Thyroid gland (tissue), 4 donors: ENCODE measurements around the gene MTG1. TPM values are rescaled to one million over a fixed set of nuclear protein-coding genes. Genes with fewer than 3 reads are reported as not detected.

ENCODE experiments used
- DNase-seq, 2 donors: peaks; one replicate each; pipeline ENCODE4 v3.0.0-alpha.2; 2019
- H3K27ac ChIP-seq, 3 donors: fragments of 200-600 bp; sonication (generic); 1 replicate in 2 of 3; 2 replicates in 1 of 3; pipeline ENCODE4 v1.5.1; 2016 to 2019; ENCODE audit warnings: mild to moderate bottlenecking in 1 of 3, moderate library complexity in 1 of 3
- H3K27me3 ChIP-seq: fragments of 200-600 bp; sonication (generic); one replicate; pipeline ENCODE4 v1.5.1; 2019
- H3K36me3 ChIP-seq, 2 donors: fragments of 200-600 bp; sonication (generic); one replicate each; pipeline ENCODE4 v1.5.1; 2016 to 2019
- H3K4me1 ChIP-seq, 2 donors: fragments of 200-600 bp; sonication (generic); one replicate each; pipeline ENCODE4 v1.5.1; 2017 to 2019
- H3K4me3 ChIP-seq, 3 donors: fragments of 200-600 bp; sonication (generic); replicated peaks in 1 of 3; 1 replicate in 2 of 3; 2 replicates in 1 of 3; pipeline ENCODE4 v1.5.1; 2016; ENCODE audit warnings: mild to moderate bottlenecking in 1 of 3
- H3K9me3 ChIP-seq: fragments of 200-600 bp; sonication (generic); one replicate; pipeline ENCODE4 v1.5.1; 2017
- CTCF ChIP-seq, 6 experiments: fragments of 200-600 bp in 3 of 6; fragments of 450-650 bp in 3 of 6; sonication (generic) in 3 of 6; IDR thresholded peaks; one replicate each; pipeline ENCODE4 v1.5.1; 2016 to 2019; ENCODE audit warnings: antibody characterized with exemption in 6 of 6, mild to moderate bottlenecking in 2 of 6, inconsistent platforms in 1 of 6, moderate library complexity in 1 of 6
- POLR2A ChIP-seq, 2 donors: fragments of 450-650 bp; IDR thresholded peaks; one replicate each; pipeline ENCODE4 v1.6.1; 2017; ENCODE audit warnings: antibody characterized with exemption in 2 of 2, mild to moderate bottlenecking in 2 of 2, moderate library complexity in 1 of 2
- WGBS, 2 donors: methylation state at CpG; one replicate each; pipeline ENCODE4 v1.1.5; 2017; 5-methylcytosine and 5-hydroxymethylcytosine counted together
- intact Hi-C: fragments of 100-400 bp; cut with DNase I; formaldehyde crosslinking; loops from one replicate; pipeline ENCODE4 v1.15.1; 2023
- total RNA-seq, 4 donors: library from RNA; depleted of rRNA; stranded (reverse); fragments of >200 nt; gene quantifications; one replicate each; pipeline ENCODE4 v1.2.3, GENCODE V29; 2016

The MTG1 gene
- total RNA-seq, 4 donors from 2014 or later: 23.8 to 40.8 (median 35.0) TPM

- H3K27me3 ChIP-seq: no peaks in the 10 kb centered on the region
- no peaks in the 10 kb centered on the region for H3K9me3 ChIP-seq
- H3K4me1 ChIP-seq: peaks cover 14 to 15% of the 10 kb centered on the region in 2 donors
- intact Hi-C loops: no loop called here
- no peak for DNase-seq
- H3K36me3 ChIP-seq: no peaks in the 10 kb centered on the region
- 90 to 91% methylated on average over 10 to 12 of the region's 12 CpGs for WGBS, 2 donors
- H3K4me3 ChIP-seq: no peak overlapping the region
- no peak for TF ChIP-seq CTCF (IDR thresholded peaks at IDR 0.05)
- no peak for TF ChIP-seq POLR2A (IDR thresholded peaks at IDR 0.05)
- H3K27ac ChIP-seq: no peak overlapping the region
These were observed 2.0 kb upstream of the MTG1 start for GRCh38 chr10:133391761-133392518.

DNA sequence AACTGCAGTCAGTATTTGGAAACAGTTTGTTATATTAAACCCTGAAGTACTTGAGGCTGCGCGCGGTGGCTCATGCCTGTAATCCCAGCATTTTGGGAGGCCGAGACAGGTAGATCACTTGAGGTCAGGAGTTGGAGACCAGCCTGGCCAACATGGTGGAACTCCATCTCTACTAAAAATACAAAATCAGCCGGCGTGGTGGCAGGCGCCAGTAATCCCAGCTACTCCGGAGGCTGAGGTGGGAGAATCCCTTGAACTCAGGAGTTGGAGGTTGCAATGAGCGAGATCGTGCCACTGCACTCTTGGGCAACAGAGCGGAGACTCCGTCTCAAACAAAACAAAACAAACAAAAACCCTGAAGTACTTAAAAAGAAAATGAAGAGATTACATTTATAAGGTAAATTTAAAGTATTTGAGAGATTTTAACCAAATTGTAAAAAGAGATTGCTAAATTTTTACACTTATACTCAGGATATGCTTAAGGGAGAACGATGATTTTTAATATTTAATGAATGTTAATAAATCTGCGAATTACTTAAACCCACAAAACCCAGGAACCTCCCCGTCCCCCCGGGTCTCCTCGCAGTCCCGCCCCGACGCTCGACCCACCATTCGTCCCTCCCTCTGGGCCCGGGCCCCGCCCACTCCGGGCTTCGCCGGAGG is 425 bp upstream of the MTG1 start:
- Histone ChIP-seq H3K27me3 (no peaks in the 10 kb centered on the region), H3K36me3 (peaks cover 0 to 4% of the 10 kb centered on the region in 2 donors), H3K4me3 (peak overlapping the region in 1 of 3 donors; percentile 70), H3K4me1 (peaks cover 14 to 15% of the 10 kb centered on the region in 2 donors), H3K27ac (peak overlapping the region; percentile 0 to 62 (median 42)), H3K9me3 (no peaks in the 10 kb centered on the region)
- TF ChIP-seq CTCF (IDR thresholded peaks at IDR 0.05) (no peak), POLR2A (IDR thresholded peaks at IDR 0.05) (no peak)
- intact Hi-C loops: no loop called here
- WGBS, 2 donors: 19 to 24% methylated on average over 27 of the region's 27 CpGs
- peak; percentile 56 to 58 for DNase-seq

- Histone ChIP-seq H3K4me1 (peaks cover 14 to 15% of the 10 kb centered on the region in 2 donors), H3K27ac (peak overlapping the region in 1 of 3 donors; percentile 67), H3K27me3 (no peaks in the 10 kb centered on the region), H3K4me3 (peak overlapping the region; percentile 70 to 91 (median 77)), H3K9me3 (no peaks in the 10 kb centered on the region), H3K36me3 (peaks cover 0 to 14% of the 10 kb centered on the region in 2 donors)
- 27 to 31% methylated on average over 20 to 21 of the region's 21 CpGs for WGBS, 2 donors
- no peak for DNase-seq
- intact Hi-C loops: no loop called here
- TF ChIP-seq CTCF (IDR thresholded peaks at IDR 0.05): no peak
- TF ChIP-seq POLR2A (IDR thresholded peaks at IDR 0.05): no peak
These were observed 854 bp downstream of the MTG1 start for GRCh38 chr10:133394801-133395221.

- Histone ChIP-seq H3K36me3 (peaks cover 0 to 14% of the 10 kb centered on the region in 2 donors), H3K4me1 (peaks cover 14 to 15% of the 10 kb centered on the region in 2 donors), H3K9me3 (no peaks in the 10 kb centered on the region), H3K27ac (no peak overlapping the region), H3K27me3 (no peaks in the 10 kb centered on the region), H3K4me3 (no peak overlapping the region)
- intact Hi-C loops: no loop called here
- 92 to 96% methylated on average over 17 to 19 of the region's 19 CpGs for WGBS, 2 donors
- no peak for DNase-seq
- no peak for TF ChIP-seq POLR2A (IDR thresholded peaks at IDR 0.05)
- no peak for TF ChIP-seq CTCF (IDR thresholded peaks at IDR 0.05)
These were observed 2.2 kb downstream of the MTG1 start for GRCh38 chr10:133396035-133396624.
